A172 (cell line): ENCODE data around the gene HMGN2. TPM values are rescaled to one million over a fixed set of nuclear protein-coding genes. Genes with fewer than 3 reads are reported as not detected.
"Not testable (repeated sequence)": the region's sequence is repeated elsewhere in the genome, so short reads cannot be mapped to it uniquely, and the experiment has no call there.

Experiments
- DNase-seq: peaks from one replicate; pipeline ENCODE4 v3.0.0-alpha.2; 2015; ENCODE audit warnings: low spot score
- total RNA-seq: library from RNA; depleted of rRNA; stranded (reverse); fragments of >200 nt; shearing (Covaris generic); gene quantifications from 2 replicates; pipeline ENCODE4 v1.2.3, GENCODE V29; 2014

The HMGN2 gene
- total RNA-seq, 1 experiment from 2014 or later: 477 TPM

- DNase-seq: no peak
These were observed 5.4 kb downstream of the HMGN2 start for GRCh38 chr1:26477446-26478152.

GRCh38 chr1:26478159-26478558 lies 5.9 kb downstream of the HMGN2 start:
- DNase-seq: no peak

GRCh38 chr1:26478988-26479387 lies 6.7 kb downstream of the HMGN2 start:
- DNase-seq: no peak

DNA sequence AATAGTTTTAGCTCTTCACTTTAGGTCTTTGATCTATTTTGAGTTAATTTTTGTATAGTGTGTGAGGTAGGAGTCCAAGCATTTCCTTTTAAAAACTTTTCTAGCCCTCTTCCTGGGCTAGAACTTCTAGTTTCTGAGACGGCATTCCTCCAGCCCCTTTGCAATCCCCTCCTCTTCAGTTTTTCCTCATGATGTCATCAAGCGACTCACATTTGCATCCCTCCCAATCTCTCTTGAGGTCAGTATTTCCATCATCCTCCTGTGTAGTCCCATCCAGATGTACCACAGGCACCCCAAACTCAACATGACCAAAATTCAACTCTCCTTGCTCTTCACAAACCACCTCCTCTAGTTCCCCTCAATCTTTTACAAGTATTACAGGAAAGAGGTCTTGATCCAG lies 10.7 kb downstream of the HMGN2 start:
- DNase-seq: no peak

DNA sequence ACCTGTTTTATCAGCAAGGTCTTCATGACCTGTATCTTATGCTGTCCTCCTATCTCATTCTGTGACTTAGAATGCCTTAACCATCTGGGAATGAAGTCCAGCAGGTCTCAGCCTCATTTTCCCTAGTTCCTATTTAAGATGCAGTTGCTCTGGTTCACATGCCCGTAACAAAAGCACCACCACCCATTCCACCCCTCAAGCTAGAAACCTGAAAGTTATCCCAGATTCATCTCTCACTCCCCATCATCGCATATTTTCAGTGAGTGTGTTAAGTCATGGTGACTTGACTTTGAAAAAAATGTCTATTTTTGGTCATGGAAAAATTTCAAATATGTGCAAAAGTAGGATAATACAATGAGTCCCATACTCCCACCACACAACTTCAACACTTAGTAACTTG lies 11.7 kb downstream of the HMGN2 start:
- no peak for DNase-seq

GRCh38 chr1:26490155-26490554 lies 17.9 kb downstream of the HMGN2 start:
- no peak for DNase-seq

GRCh38 chr1:26493267-26493666 lies 21.0 kb downstream of the HMGN2 start:
- DNase-seq: no peak

GRCh38 chr1:26493938-26494337 lies 21.7 kb downstream of the HMGN2 start:
- DNase-seq: no peak

DNA sequence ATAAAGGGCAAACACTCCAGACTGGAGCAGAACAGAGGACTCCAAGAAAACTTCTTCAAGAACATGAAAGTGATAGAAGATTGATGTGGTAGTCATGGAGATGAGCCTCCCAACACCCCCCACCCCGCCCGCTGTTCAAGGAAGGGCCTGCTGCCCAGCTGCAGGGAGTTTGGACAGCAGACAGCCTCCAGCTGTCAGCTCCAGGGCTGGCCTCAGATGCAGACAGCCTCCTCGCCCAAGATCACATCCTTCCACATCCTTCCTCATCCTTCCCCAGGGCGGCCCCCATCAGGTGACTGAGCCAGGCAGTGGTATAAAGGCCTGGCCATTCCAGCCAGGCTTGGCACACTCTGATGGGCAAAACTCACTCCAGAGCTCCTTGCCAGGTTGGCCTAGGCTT lies 24.6 kb downstream of the HMGN2 start:
- DNase-seq: no peak

DNA sequence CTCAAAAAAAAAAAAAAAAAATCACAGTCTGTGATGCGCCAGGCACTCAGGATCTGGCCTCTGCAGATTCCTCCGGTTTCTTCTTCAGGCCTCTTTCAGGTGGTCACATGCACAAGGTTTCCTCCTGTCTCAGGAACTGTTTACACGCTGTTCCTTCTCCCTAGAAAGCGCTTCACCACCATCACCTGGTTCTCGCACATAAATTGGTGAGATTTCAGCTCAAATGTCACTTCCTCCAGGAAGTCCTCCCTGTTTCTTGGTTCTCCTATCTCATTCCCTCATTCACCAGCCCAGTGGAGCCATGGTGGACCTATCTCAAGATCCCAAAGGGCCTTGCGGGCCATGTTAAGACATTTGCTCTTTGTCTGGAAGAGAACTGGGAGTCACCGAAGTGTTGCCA lies 26.7 kb downstream of the HMGN2 start:
- no peak for DNase-seq

GRCh38 chr1:26500488-26501175 lies 28.4 kb downstream of the HMGN2 start:
- DNase-seq: peak; percentile 51

- not testable (repeated sequence) for DNase-seq
These were observed 38.5 kb downstream of the HMGN2 start for GRCh38 chr1:26510711-26511110.

DNA sequence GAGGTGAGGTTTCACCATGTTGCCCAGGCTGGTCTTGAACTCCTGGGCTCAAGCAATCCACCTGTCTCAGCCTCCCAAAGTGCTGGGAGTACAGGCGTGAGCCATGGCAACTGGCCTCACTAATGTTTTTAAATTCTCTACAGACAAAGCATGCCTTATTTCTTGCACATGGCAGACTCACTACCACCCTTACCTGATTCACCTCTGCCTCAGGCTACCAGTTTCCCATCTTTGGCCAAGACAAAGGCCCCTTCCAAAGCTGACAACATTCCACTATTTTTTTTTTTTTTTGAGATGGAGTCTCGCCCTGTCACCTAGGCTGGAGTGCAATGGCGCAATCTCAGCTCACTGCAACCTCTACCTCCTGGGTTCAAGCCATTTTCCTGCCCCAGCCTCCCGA lies 43.6 kb downstream of the HMGN2 start:
- not testable (repeated sequence) for DNase-seq

GRCh38 chr1:26516987-26517765 lies 44.9 kb downstream of the HMGN2 start:
- no peak for DNase-seq

- no peak for DNase-seq
These were observed 45.5 kb downstream of the HMGN2 start for GRCh38 chr1:26517766-26518049.

DNA sequence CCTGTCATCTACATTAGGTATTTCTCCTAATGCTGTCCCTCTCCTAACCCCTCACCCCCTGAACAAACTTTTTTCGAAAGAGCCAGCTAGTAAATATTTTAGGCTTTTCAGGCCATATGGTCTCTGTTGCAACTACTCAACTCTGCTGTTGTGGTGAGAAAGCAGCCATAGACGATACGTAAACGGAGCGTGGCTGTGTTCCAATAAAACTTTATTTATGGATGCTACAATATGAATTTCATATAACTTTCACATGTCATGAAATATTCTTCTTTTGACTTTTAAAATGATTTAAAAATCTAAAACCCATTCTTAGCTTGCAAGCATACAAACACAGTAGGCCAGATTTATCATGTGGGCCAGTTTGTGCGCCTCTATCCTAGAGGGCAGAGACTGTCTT lies 46.1 kb downstream of the HMGN2 start:
- no peak for DNase-seq

- no peak for DNase-seq
These were observed 48.1 kb downstream of the HMGN2 start for GRCh38 chr1:26520339-26520738.

DNA sequence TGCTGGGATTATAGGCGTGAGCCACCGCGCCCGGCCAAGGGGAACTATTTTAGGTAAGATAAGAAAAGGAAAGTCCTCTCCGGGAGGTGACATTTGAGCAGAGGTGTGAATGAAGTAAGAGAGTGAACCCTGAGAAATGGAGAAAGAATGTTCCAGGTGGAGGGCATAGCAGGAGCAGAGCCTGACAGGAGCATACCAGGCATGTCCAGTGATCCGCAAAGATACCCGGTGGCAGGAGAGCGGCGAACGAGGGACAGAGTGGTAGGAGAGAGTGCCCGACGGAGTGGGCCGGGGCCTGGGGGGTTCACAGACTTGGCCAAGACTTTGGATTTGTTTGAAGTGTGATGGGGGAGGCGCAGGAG lies 49.4 kb downstream of the HMGN2 start:
- no peak for DNase-seq

DNA sequence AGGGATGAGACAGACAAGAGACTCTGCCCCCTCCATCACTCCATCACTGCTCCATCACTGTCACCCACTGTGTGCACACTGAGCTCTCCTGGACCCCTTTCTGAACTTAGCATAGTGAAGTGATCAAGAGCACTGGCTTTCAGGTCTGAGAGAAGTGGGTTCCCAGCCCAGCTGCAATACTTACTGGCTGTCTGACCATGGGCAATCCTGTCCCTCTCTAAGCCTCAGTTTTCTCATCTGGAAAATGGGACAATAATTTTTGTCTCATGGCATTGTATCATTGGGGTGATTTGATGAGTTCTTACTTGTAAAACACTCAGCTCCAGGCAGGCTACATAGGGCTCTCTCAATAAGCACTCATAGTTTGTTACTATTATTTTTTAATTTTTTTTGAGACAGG lies 49.8 kb downstream of the HMGN2 start:
- no peak for DNase-seq

- no peak for DNase-seq
These were observed 51.9 kb downstream of the HMGN2 start for GRCh38 chr1:26524181-26524580.
